Endothelial cell of umbilical vein (primary cell): ENCODE data around the gene NBEA. TPM values are rescaled to one million over a fixed set of nuclear protein-coding genes. Genes with fewer than 3 reads are reported as not detected.
"Not testable (repeated sequence)": the region's sequence is repeated elsewhere in the genome, so short reads cannot be mapped to it uniquely, and the experiment has no call there.

Source experiments
- BruUV-seq: library from RNA; stranded (reverse); fragments of 400-500 nt; replicated peaks from 2 replicates; lab custom pipeline; 2021; lab: Mats Ljungman, UMichigan
- CTCF ChIA-PET: fragments of 300-600, 350-600 bp; sonication (Branson Sonifier 250); formaldehyde crosslinking; loops from one replicate; lab custom pipeline; 2021; ENCODE audit warnings: antibody characterized with exemption, inconsistent platforms; lab: Charles Lee
- POLR2A ChIA-PET: fragments of 300-600, 350-600 bp; sonication (Branson Sonifier 250); formaldehyde crosslinking; loops from one replicate; lab custom pipeline; 2021; ENCODE audit warnings: antibody characterized with exemption, inconsistent platforms; lab: Charles Lee
- DNase-seq: peaks from one replicate; pipeline ENCODE4 v3.0.0-alpha.2; 2011; ENCODE audit warnings: low read depth, low spot score
- FAIRE-seq: peaks from 2 replicates; lab custom pipeline; 2011; peaks lifted over from hg19 to GRCh38; lab: Jason Lieb, UNC
- H2AFZ ChIP-seq: 2 replicates; pipeline ENCODE4 v1.6.0; 2012; ENCODE audit warnings: low read depth, low read length, control low read depth, inconsistent platforms
- H3K27ac ChIP-seq: 2 replicates; pipeline ENCODE4 v1.5.1; 2011; ENCODE audit warnings: low read depth, mild to moderate bottlenecking, control low read depth, low read length, moderate library complexity; ENCODE audit not compliant: insufficient read depth
- H3K27me3 ChIP-seq, 2 experiments: 2 replicates each; pipeline versions ENCODE4 v1.6.0 to v1.6.1; 2011; ENCODE audit warnings: low read length in 2 of 2, mixed read lengths in 1 of 2; ENCODE audit not compliant: control insufficient read depth in 2 of 2, insufficient read depth in 2 of 2
- H3K36me3 ChIP-seq, 2 experiments: 2 replicates in 1 of 2; 3 replicates in 1 of 2; pipeline ENCODE4 v1.5.1; 2011; ENCODE audit warnings: low read length in 2 of 2, mild to moderate bottlenecking in 1 of 2, moderate library complexity in 1 of 2; ENCODE audit not compliant: control insufficient read depth in 2 of 2, insufficient read depth in 2 of 2; ENCODE audit errors: extremely low read depth in 1 of 2
- H3K4me1 ChIP-seq: 3 replicates; pipeline ENCODE4 v1.5.1; 2011; ENCODE audit warnings: mild to moderate bottlenecking, low read length; ENCODE audit not compliant: control insufficient read depth, insufficient read depth; ENCODE audit errors: extremely low read depth
- H3K4me2 ChIP-seq: 2 replicates; pipeline ENCODE4 v1.6.1; 2011; ENCODE audit warnings: low read length, control low read depth, mixed read lengths; ENCODE audit not compliant: insufficient read depth
- H3K4me3 ChIP-seq, 3 experiments: fragments of 200-600 bp in 1 of 3; sonication (generic), shearing (Covaris generic) in 1 of 3; replicated peaks in 1 of 3; 2 replicates each; pipeline ENCODE4 v1.5.1; 2011 to 2016; ENCODE audit warnings: control low read depth in 3 of 3, low read length in 3 of 3, mild to moderate bottlenecking in 2 of 3, inconsistent platforms in 1 of 3, low read depth in 1 of 3, moderate library complexity in 1 of 3; ENCODE audit not compliant: insufficient read depth in 1 of 3
- H3K79me2 ChIP-seq: 2 replicates; pipeline ENCODE4 v1.6.0; 2012; ENCODE audit warnings: low read length, inconsistent platforms; ENCODE audit not compliant: control insufficient read depth, insufficient read depth
- H3K9ac ChIP-seq: replicated peaks from 2 replicates; pipeline ENCODE3; 2011; ENCODE audit warnings: low read length, control low read depth; ENCODE audit not compliant: insufficient read depth; ENCODE audit errors: extremely low read depth
- H3K9me1 ChIP-seq: replicated peaks from 3 replicates; pipeline ENCODE4 v1.6.0; 2011; ENCODE audit warnings: mild to moderate bottlenecking, low read length; ENCODE audit not compliant: control insufficient read depth, insufficient read depth; ENCODE audit errors: extremely low read depth
- H3K9me3 ChIP-seq: replicated peaks from 2 replicates; pipeline ENCODE4 v1.5.1; 2012; ENCODE audit warnings: low read length, inconsistent platforms; ENCODE audit not compliant: control insufficient read depth, insufficient read depth
- H4K20me1 ChIP-seq: replicated peaks from 2 replicates; pipeline ENCODE3; 2011; ENCODE audit warnings: mild to moderate bottlenecking, low read length; ENCODE audit not compliant: control insufficient read depth, insufficient read depth; ENCODE audit errors: extremely low read depth
- CTCF ChIP-seq, 2 donors: IDR thresholded peaks; 1 replicate in 1 of 2; 2 replicates in 1 of 2; pipeline ENCODE4 v1.5.1; 2011; ENCODE audit warnings: low read length in 2 of 2, mild to moderate bottlenecking in 2 of 2, moderate library complexity in 2 of 2, control low read depth in 1 of 2, inconsistent platforms in 1 of 2, low read depth in 1 of 2; ENCODE audit not compliant: insufficient read depth in 1 of 2; ENCODE audit errors: extremely low read depth in 1 of 2
- EZH2 ChIP-seq: IDR thresholded peaks from 2 replicates; pipeline ENCODE4 v1.6.1; 2012; ENCODE audit warnings: borderline replicate concordance, low read depth, mild to moderate bottlenecking, moderate library complexity, low read length, inconsistent platforms; ENCODE audit not compliant: severe bottlenecking
- FOS ChIP-seq: IDR thresholded peaks from 2 replicates; pipeline ENCODE4 v1.6.1; 2011; ENCODE audit warnings: mild to moderate bottlenecking, low read length, moderate library complexity, borderline replicate concordance; ENCODE audit not compliant: insufficient read depth
- GATA2 ChIP-seq: IDR thresholded peaks from 2 replicates; pipeline ENCODE4 v1.7.0; 2011; ENCODE audit warnings: low read depth, mild to moderate bottlenecking, moderate library complexity, mixed read lengths, low read length; ENCODE audit not compliant: insufficient read length, insufficient read depth
- JUN ChIP-seq: IDR thresholded peaks from 2 replicates; pipeline ENCODE4 v1.6.1; 2011; ENCODE audit warnings: borderline replicate concordance, low read depth; ENCODE audit not compliant: insufficient read length, insufficient read depth
- MAX ChIP-seq: IDR thresholded peaks from 2 replicates; pipeline ENCODE4 v1.6.1; 2011; ENCODE audit not compliant: insufficient read depth, insufficient read length
- MYC ChIP-seq: IDR thresholded peaks from one replicate; pipeline ENCODE4 v1.6.1; 2011; ENCODE audit warnings: mild to moderate bottlenecking, low read depth, low read length
- POLR2A ChIP-seq: IDR thresholded peaks from 2 replicates; pipeline ENCODE4 v1.6.1; 2012; ENCODE audit warnings: low read depth, mild to moderate bottlenecking, control low read depth, low read length
- POLR2AphosphoS5 ChIP-seq: IDR thresholded peaks from 2 replicates; pipeline ENCODE4 v1.6.1; 2012; ENCODE audit warnings: low read depth, mild to moderate bottlenecking, control low read depth, low read length, moderate library complexity; ENCODE audit not compliant: insufficient read depth
- dilution Hi-C: fragments of 300-500 bp; cut with MboI; formaldehyde crosslinking; loops from one replicate; pipeline ENCODE4 v1.15.0; 2019; ENCODE audit warnings: low sequenced_read_pairs; ENCODE audit not compliant: extremely low pct_ligation_motif_present
- intact Hi-C: fragments of 100-400 bp; cut with micrococcal nuclease; formaldehyde crosslinking; loops from one replicate; pipeline ENCODE4 v1.10.0; 2022
- polyA plus RNA-seq, 4 experiments: library from polyadenylated mRNA; depleted of rRNA in 3 of 4; stranded (reverse) in 3 of 4; unstranded in 1 of 4; fragments of >200 nt; gene quantifications; 2 replicates each; pipeline versions ENCODE4 v1.2.1 to v1.2.3, GENCODE V29; 2011 to 2012; ENCODE audit warnings: missing spikeins in 1 of 4
- total RNA-seq: library from RNA; stranded (reverse); gene quantifications from 2 replicates; pipeline ENCODE4 v1.2.3, GENCODE V29; 2021

Gene NBEA
- total and polyA plus RNA-seq, 2 donors (not counting 3 experiments of a cell fraction or from before 2014, with no cell fraction given): 3.0 to 4.8 TPM

- Histone ChIP-seq H3K4me2 (no peak overlapping the region), H3K9me1 (no peaks in the 10 kb centered on the region), H3K4me3 (no peak overlapping the region), H2AFZ (no peak overlapping the region), H3K4me1 (no peaks in the 10 kb centered on the region), H4K20me1 (no peaks in the 10 kb centered on the region), H3K79me2 (no peaks in the 10 kb centered on the region), H3K27me3 (no peaks in the 10 kb centered on the region), H3K36me3 (no peaks in the 10 kb centered on the region), H3K27ac (no peak overlapping the region), H3K9ac (no peak overlapping the region), H3K9me3 (no peaks in the 10 kb centered on the region)
- CTCF ChIA-PET: no interaction called here
- POLR2A ChIA-PET: no interaction called here
- no peak for DNase-seq
- TF ChIP-seq MYC: no peak
- TF ChIP-seq EZH2: no peak
- TF ChIP-seq POLR2AphosphoS5: no peak
- no peak for TF ChIP-seq POLR2A
- TF ChIP-seq FOS: no peak
- TF ChIP-seq CTCF (IDR thresholded peaks at IDR 0.05; ENCODE audit: extremely low read depth in 1 of 2, insufficient read depth in 1 of 2, low read depth in 1 of 2, low read length in 2 of 2): no peak
- TF ChIP-seq JUN: no peak
- TF ChIP-seq GATA2: no peak
- TF ChIP-seq MAX: no peak
- BruUV-seq: no TSS peak
- dilution Hi-C loops: no loop called here
- intact Hi-C loops: no loop called here
- no peak for FAIRE-seq
Observed at GRCh38 chr13:35057858-35058257, 115.8 kb downstream of the NBEA start.

GRCh38 chr13:35058585-35058984 lies 116.5 kb downstream of the NBEA start:
- H3K9me1 ChIP-seq, FAIRE-seq, POLR2A ChIA-PET, H3K4me1 ChIP-seq, H4K20me1 ChIP-seq, BruUV-seq, H3K4me2 ChIP-seq, H3K79me2 ChIP-seq, intact Hi-C loops, H3K27ac ChIP-seq, H3K9ac ChIP-seq, DNase-seq, H3K36me3 ChIP-seq, H3K27me3 ChIP-seq, H2AFZ ChIP-seq, dilution Hi-C loops, H3K9me3 ChIP-seq, H3K4me3 ChIP-seq: not testable (repeated sequence)
- CTCF ChIA-PET: interaction anchor here (0.7 kb wide), 1 partner anchor 39 kb away, joined by 3 read pairs; no protein-coding TSS in a partner anchor
